ENCODE measurements around the gene LRP1. TPM values are rescaled to one million over a fixed set of nuclear protein-coding genes. Genes with fewer than 3 reads are reported as not detected.

LRP1 gene
- total RNA-seq, 2 experiments from 2014 or later, result 6.6 to 8.5 TPM

DNA sequence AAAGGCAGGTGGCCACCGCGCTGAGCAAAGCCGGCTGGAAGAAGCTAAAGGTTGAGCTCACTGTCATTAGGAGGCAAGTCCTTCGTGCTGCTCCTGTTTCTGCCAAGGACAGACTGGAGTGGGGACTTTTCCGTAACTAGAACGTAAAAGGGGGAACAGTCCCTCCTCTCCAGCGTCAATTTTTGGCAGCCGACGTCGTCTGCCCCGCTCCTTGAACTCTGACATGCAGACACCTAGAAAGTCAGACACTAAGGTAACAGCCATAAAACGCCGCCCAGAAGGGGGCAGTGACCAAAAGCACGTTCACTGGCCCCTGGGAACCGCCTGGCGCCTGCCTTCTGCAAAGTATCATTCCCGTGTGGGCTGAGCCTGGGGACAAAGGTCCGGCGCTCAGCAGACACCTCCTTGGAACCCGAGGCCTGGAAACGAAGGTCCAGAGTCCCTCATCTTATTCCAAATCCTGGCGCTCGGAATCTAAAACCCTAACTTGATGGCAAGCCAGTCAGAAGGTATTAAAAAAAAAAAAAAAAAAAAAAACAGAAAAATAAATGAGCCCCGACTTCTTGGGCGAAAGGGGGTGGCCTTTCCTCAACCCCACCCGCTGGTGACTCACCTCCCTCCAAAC is 1.1 kb upstream of the LRP1 start:
- Mint-ChIP-seq H3K27ac (peak overlapping the region; percentile 43), H3K9me3 (no peaks in the 10 kb centered on the region), H3K4me1 (ENCODE audit: low read depth) (peaks cover 25% of the 10 kb centered on the region), H3K36me3 (ENCODE audit: low read depth) (no peaks in the 10 kb centered on the region), H3K27me3 (peaks cover 4% of the 10 kb centered on the region), H3K4me3 (peak overlapping the region; percentile 85)
- Histone ChIP-seq H3K27me3 (ENCODE audit: control insufficient read depth in 1 of 2, insufficient read depth in 2 of 2, low read length in 2 of 2) (no peaks in the 10 kb centered on the region), H3K9me3 (ENCODE audit: control insufficient read depth in 1 of 2, insufficient read depth in 1 of 2, low read length in 2 of 2) (no peaks in the 10 kb centered on the region), H3K4me3 (ENCODE audit: low read length) (peak overlapping the region; percentile 67), H3K27ac (ENCODE audit: low read depth in 1 of 2, low read length in 2 of 2) (peak overlapping the region in 1 of 2 donors; percentile 41), H3K4me1 (ENCODE audit: insufficient read depth, low read length) (peaks cover 28% of the 10 kb centered on the region), H3K36me3 (ENCODE audit: insufficient read depth, low read length) (no peaks in the 10 kb centered on the region)
- DNase-seq (peak; percentile 10 to 84 (median 55)), ATAC-seq (ENCODE audit: poor library complexity) (no peak)
- ChIA-PET CTCF (interaction anchor here (1.0 to 7.8 kb wide), 5 partner anchors 15 to 112 kb away, joined by 3 to 63 read pairs (median 5); partner anchors contain the start of gene STAT6), POLR2A (interaction anchor here (0.8 to 3.0 kb wide), 7 partner anchors 16 to 402 kb away, joined by 3 to 37 read pairs (median 3); partner anchors contain the start of genes NACA, NEMP1 and STAT6)
- peak; percentile 23 for TF ChIP-seq CTCF (IDR thresholded peaks at IDR 0.05)
- intact Hi-C loops (cut with DNase I, micrococcal nuclease), result loop anchor here (5.0 kb wide), 3 partner anchors 110 to 375 kb away; partner anchors contain the start of gene PRIM1 (in 1 of the 2)

GRCh38 chr12:57128519-57129247 is 400 bp downstream of the LRP1 start:
- intact Hi-C loops (cut with DNase I, micrococcal nuclease), result loop anchor here (5.0 kb wide), 3 partner anchors 109 to 376 kb away; partner anchors contain the start of gene PRIM1 (in 1 of the 2)
- no peak overlapping the region for H3K27ac ChIP-seq (ENCODE audit: low read depth in 1 of 2, low read length in 2 of 2)
- peak overlapping the region; percentile 92 for H3K4me3 Mint-ChIP-seq
- ATAC-seq (ENCODE audit: poor library complexity), result peak; percentile 32
- peaks cover 28% of the 10 kb centered on the region for H3K4me1 ChIP-seq (ENCODE audit: insufficient read depth, low read length)
- H3K4me1 Mint-ChIP-seq (ENCODE audit: low read depth), result peaks cover 25% of the 10 kb centered on the region
- DNase-seq, result peak in 2 of 14 experiments; percentile 8 to 32
- H3K27me3 ChIP-seq (ENCODE audit: control insufficient read depth in 1 of 2, insufficient read depth in 2 of 2, low read length in 2 of 2), result no peaks in the 10 kb centered on the region
- no peaks in the 10 kb centered on the region for H3K36me3 Mint-ChIP-seq (ENCODE audit: low read depth)
- H3K27ac Mint-ChIP-seq, result no peak overlapping the region
- no peaks in the 10 kb centered on the region for H3K9me3 Mint-ChIP-seq
- no peaks in the 10 kb centered on the region for H3K36me3 ChIP-seq (ENCODE audit: insufficient read depth, low read length)
- peaks cover 4% of the 10 kb centered on the region for H3K27me3 Mint-ChIP-seq
- peak overlapping the region; percentile 67 for H3K4me3 ChIP-seq (ENCODE audit: low read length)
- no peaks in the 10 kb centered on the region for H3K9me3 ChIP-seq (ENCODE audit: control insufficient read depth in 1 of 2, insufficient read depth in 1 of 2, low read length in 2 of 2)
- ChIA-PET CTCF (interaction anchor here (0.9 to 7.8 kb wide), 5 partner anchors 17 to 110 kb away, joined by 5 to 63 read pairs (median 6); partner anchors contain the start of gene STAT6), POLR2A (interaction anchor here (0.9 to 3.0 kb wide), 6 partner anchors 17 to 403 kb away, joined by 3 to 37 read pairs (median 3); partner anchors contain the start of genes NACA and STAT6)
- TF ChIP-seq CTCF (IDR thresholded peaks at IDR 0.05), result no peak

DNA sequence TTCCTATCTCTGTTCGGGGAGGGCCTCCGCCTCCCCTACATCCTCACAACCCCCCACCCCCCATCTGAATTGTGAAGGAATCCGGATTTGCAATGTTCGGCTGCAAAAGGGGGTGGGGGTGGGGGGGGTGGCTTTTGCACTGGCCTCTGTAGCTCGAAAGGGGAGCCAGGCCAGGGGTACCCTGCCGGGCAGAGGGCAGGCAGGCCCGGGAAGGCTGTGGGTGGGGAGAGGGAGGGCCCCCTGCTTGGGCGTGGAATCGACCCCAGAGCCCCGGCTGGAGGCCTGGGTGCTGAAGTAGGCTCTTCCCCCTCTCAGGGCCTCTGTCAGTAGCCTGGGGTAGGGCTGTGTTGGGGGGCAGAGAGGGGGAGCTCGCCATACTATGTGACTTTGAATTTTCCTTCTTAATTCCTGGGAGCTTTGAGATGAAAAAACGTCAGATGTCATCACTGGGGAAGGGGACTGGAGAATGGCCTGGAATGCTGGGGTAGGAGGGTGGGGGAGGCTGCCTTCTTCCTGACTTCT is 1.1 kb downstream of the LRP1 start:
- DNase-seq, result peak in 1 of 14 experiments; percentile 29

More for the DNA sequence above, 1.1 kb downstream of the LRP1 start:
- POLR2A ChIA-PET, result interaction anchor here (2.8 kb wide), 1 partner anchor 18 kb away, joined by 9 read pairs; the partner anchor contains the start of gene STAT6
- peak overlapping the region; percentile 82 for H3K4me3 Mint-ChIP-seq
- intact Hi-C loops (cut with DNase I, micrococcal nuclease), result loop anchor here (5.0 kb wide), 3 partner anchors 108 to 377 kb away; partner anchors contain the start of gene PRIM1 (in 1 of the 2)
- H3K27ac Mint-ChIP-seq, result peak overlapping the region; percentile 6
- H3K36me3 ChIP-seq (ENCODE audit: insufficient read depth, low read length), result no peaks in the 10 kb centered on the region
- no peaks in the 10 kb centered on the region for H3K27me3 ChIP-seq (ENCODE audit: control insufficient read depth in 1 of 2, insufficient read depth in 2 of 2, low read length in 2 of 2)
- CTCF ChIA-PET, result interaction anchor here (7.8 kb wide), 1 partner anchor 52 kb away, joined by 63 read pairs; no protein-coding TSS in a partner anchor
- H3K9me3 Mint-ChIP-seq, result no peaks in the 10 kb centered on the region
- H3K4me3 ChIP-seq (ENCODE audit: low read length), result peak overlapping the region; percentile 67
- peaks cover 4% of the 10 kb centered on the region for H3K27me3 Mint-ChIP-seq
- H3K4me1 Mint-ChIP-seq (ENCODE audit: low read depth), result peaks cover 21% of the 10 kb centered on the region
- H3K4me1 ChIP-seq (ENCODE audit: insufficient read depth, low read length), result peaks cover 24% of the 10 kb centered on the region
- TF ChIP-seq CTCF (IDR thresholded peaks at IDR 0.05), result no peak
- H3K27ac ChIP-seq (ENCODE audit: low read depth in 1 of 2, low read length in 2 of 2), result no peak overlapping the region
- no peak for ATAC-seq (ENCODE audit: poor library complexity)
- H3K36me3 Mint-ChIP-seq (ENCODE audit: low read depth), result no peaks in the 10 kb centered on the region
- H3K9me3 ChIP-seq (ENCODE audit: control insufficient read depth in 1 of 2, insufficient read depth in 1 of 2, low read length in 2 of 2), result no peaks in the 10 kb centered on the region

Measured in CD4-positive, alpha-beta T cell (primary cell).